ENCODE results near the gene TBC1D30.

GRCh38 chr12:64923536-64923935 lies 99.1 kb downstream of the TBC1D30 start:
- no peak for TF ChIP-seq CTCF (IDR thresholded peaks at IDR 0.05)
- TF ChIP-seq POLR2A (IDR thresholded peaks at IDR 0.05): no peak
